Measurements from ENCODE around the gene NPAS3.

NPAS3 gene

GRCh38 chr14:33017016-33017415 is 78.3 kb downstream of the NPAS3 start:
- DNase-seq, result no peak

GRCh38 chr14:33019346-33019745 is 80.7 kb downstream of the NPAS3 start:
- no peak for DNase-seq

GRCh38 chr14:33026850-33027430 is 88.3 kb downstream of the NPAS3 start:
- DNase-seq, result no peak

- no peak for DNase-seq
Measured at GRCh38 chr14:33029511-33029910, 90.8 kb downstream of the NPAS3 start.

GRCh38 chr14:33030386-33030785 is 91.7 kb downstream of the NPAS3 start:
- DNase-seq, result no peak

- no peak for DNase-seq
Measured at GRCh38 chr14:33035416-33036194, 96.9 kb downstream of the NPAS3 start.

- no peak for DNase-seq
Measured at GRCh38 chr14:33039311-33039710, 100.6 kb downstream of the NPAS3 start.

GRCh38 chr14:33040372-33041140 is 101.9 kb downstream of the NPAS3 start:
- no peak for DNase-seq

- DNase-seq, result no peak
Measured at GRCh38 chr14:33042591-33042990, 103.9 kb downstream of the NPAS3 start.

GRCh38 chr14:33045760-33046159 is 107.1 kb downstream of the NPAS3 start:
- no peak for DNase-seq

GRCh38 chr14:33052943-33053342 is 114.3 kb downstream of the NPAS3 start:
- no peak for DNase-seq

- DNase-seq, result no peak
Measured at GRCh38 chr14:33056213-33056612, 117.5 kb downstream of the NPAS3 start.

- DNase-seq, result no peak
Measured at GRCh38 chr14:33057585-33057984, 118.9 kb downstream of the NPAS3 start.

GRCh38 chr14:33061667-33062325 is 123.1 kb downstream of the NPAS3 start:
- DNase-seq, result no peak

- DNase-seq, result no peak
Measured at GRCh38 chr14:33062476-33062875, 123.8 kb downstream of the NPAS3 start.

GRCh38 chr14:33062881-33063280 is 124.2 kb downstream of the NPAS3 start:
- no peak for DNase-seq

GRCh38 chr14:33063521-33063920 is 124.8 kb downstream of the NPAS3 start:
- DNase-seq, result no peak

- DNase-seq, result no peak
Measured at GRCh38 chr14:33065634-33066033, 127.0 kb downstream of the NPAS3 start.

GRCh38 chr14:33068040-33068439 is 129.4 kb downstream of the NPAS3 start:
- DNase-seq, result no peak

GRCh38 chr14:33068626-33069025 is 129.9 kb downstream of the NPAS3 start:
- no peak for DNase-seq

GRCh38 chr14:33070475-33070874 is 131.8 kb downstream of the NPAS3 start:
- DNase-seq, result no peak

- DNase-seq, result no peak
Measured at GRCh38 chr14:33073023-33073422, 134.3 kb downstream of the NPAS3 start.

- DNase-seq, result no peak
Measured at GRCh38 chr14:33081259-33081658, 142.6 kb downstream of the NPAS3 start.

Data from activated CD4-positive, alpha-beta T cell treated with anti-CD3 and anti-CD28 coated beads, Interleukin-2, amount 50 U/mL, for 48 hours (primary cell).